Right renal pelvis (tissue), 4 donors: ENCODE measurements around the gene ASCL4. TPM values are rescaled to one million over a fixed set of nuclear protein-coding genes. Genes with fewer than 3 reads are reported as not detected.

Experiments
- polyA plus RNA-seq, 4 donors: library from polyadenylated mRNA; unstranded; fragments of 120-200 nt; gene quantifications; one replicate each; pipeline ENCODE4 v1.2.1, GENCODE V29; 2013; ENCODE audit not compliant: insufficient read length in 4 of 4

ASCL4 gene
- polyA plus RNA-seq, 4 donors = 0.03 to 0.07 TPM; not detected in 2

Other genes with a start within 250 kb of the ASCL4 start
- 10 to 100 TPM; 49.4 to 59.0 (median 57.4) TPM for gene PWP1, start 88.9 kb upstream of the ASCL4 start, polyA plus RNA-seq
- 10 to 100 TPM; 38.6 to 41.3 (median 39.7) TPM for gene PRDM4, start 13.6 kb upstream of the ASCL4 start, polyA plus RNA-seq